OCI-LY3 (cell line): Measurements from ENCODE around the gene P2RX4.

Source experiments
- EZH2phosphoT487 ChIP-seq: fragments of 200-600 bp; shearing (Covaris generic); IDR thresholded peaks from 2 replicates; pipeline ENCODE4 v1.6.1; 2018; ENCODE audit warnings: antibody characterized with exemption, mixed run types, low read depth
- TF ChIP-seq, protein P1 (sequence below): fragments of 200-600, 300-600 bp; sonication (generic); IDR thresholded peaks from 2 replicates; pipeline ENCODE4 v1.5.1; 2014; ENCODE audit warnings: antibody characterized with exemption, low read length, low read depth

DNA sequence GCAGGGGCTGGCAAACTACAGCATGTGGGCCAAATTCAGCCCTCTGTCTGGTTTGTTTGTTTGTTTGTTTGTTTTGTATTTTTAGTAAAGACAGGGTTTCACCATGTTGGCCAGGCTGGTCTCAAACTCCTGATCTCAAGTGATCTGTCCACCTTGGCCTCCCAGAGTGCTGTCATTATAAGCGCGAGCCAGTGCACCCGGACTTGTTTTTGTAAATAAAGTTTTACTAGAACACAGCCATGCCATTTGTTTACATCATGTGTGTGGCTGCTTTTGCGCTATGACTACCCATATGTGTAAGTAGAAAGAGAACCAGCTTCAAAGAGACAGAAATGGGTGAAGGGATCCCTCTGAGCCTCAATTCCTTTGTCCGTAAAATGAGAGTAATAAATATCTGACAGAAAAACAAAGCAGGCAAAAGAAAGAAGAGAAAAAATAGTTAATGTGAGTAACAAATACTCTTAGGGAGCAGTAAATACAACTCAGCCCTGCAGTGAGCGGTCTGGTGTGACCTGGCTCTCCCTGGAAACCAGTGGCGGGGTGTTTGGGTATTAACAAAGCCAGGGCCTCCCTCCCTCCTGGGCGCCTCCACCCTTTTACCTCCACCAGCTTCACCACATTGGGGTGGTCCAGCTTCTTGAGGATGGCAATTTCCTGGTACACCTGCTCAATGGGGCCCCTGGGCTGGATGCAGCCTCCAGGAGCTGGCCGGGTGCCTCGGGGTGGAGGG is 53.4 kb downstream of the P2RX4 start:
- TF ChIP-seq, protein P1, sequence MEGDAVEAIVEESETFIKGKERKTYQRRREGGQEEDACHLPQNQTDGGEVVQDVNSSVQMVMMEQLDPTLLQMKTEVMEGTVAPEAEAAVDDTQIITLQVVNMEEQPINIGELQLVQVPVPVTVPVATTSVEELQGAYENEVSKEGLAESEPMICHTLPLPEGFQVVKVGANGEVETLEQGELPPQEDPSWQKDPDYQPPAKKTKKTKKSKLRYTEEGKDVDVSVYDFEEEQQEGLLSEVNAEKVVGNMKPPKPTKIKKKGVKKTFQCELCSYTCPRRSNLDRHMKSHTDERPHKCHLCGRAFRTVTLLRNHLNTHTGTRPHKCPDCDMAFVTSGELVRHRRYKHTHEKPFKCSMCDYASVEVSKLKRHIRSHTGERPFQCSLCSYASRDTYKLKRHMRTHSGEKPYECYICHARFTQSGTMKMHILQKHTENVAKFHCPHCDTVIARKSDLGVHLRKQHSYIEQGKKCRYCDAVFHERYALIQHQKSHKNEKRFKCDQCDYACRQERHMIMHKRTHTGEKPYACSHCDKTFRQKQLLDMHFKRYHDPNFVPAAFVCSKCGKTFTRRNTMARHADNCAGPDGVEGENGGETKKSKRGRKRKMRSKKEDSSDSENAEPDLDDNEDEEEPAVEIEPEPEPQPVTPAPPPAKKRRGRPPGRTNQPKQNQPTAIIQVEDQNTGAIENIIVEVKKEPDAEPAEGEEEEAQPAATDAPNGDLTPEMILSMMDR: no peak
- no peak for TF ChIP-seq EZH2phosphoT487
